GM12892 (cell line): Measurements from ENCODE around the gene KRTAP5-9.
A peak's percentile ranks its signal among the peaks of the same experiment; 100 is the strongest.
"Not testable (repeated sequence)": the region's sequence is repeated elsewhere in the genome, so short reads cannot be mapped to it uniquely, and the experiment has no call there.

Experiments used
- DNase-seq: peaks from one replicate; pipeline ENCODE4 v3.0.0; 2011; ENCODE audit not compliant: insufficient read length
- FAIRE-seq: peaks from 2 replicates; lab custom pipeline; 2011; peaks lifted over from hg19 to GRCh38; lab: Jason Lieb, UNC
- POLR2A ChIP-seq: IDR thresholded peaks from 2 replicates; pipeline ENCODE4 v1.6.1; 2011; ENCODE audit warnings: low read depth, low read length, control low read depth
- POLR2AphosphoS5 ChIP-seq: IDR thresholded peaks from 2 replicates; pipeline ENCODE4 v1.6.1; 2011; ENCODE audit warnings: low read depth, low read length, control low read depth
- TAF1 ChIP-seq: IDR thresholded peaks from 2 replicates; pipeline ENCODE4 v1.6.1; 2011; ENCODE audit warnings: low read depth, mild to moderate bottlenecking, control low read depth, low read length, borderline replicate concordance

Gene KRTAP5-9

DNA sequence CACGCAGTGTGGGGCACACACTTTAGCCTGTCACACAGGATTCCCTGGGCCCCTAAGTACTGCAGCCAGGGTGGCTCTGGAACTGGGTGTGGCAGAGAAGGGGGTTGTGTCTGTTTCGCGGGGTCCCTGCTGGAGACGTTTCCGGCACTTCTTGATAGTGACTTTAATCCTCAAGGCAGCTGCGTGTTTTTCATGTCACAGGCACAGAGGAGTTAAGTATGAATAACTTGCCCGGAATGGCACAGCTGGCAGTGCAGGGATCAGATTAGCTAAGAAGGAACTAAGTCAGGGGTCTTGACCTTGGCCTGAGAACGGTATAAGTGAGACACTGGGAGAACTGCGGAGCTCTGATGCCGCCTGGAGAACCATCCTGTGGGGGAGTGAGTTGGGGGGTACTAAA is 28.7 kb upstream of the KRTAP5-9 start:
- DNase-seq (no peak), FAIRE-seq (no peak)
- TF ChIP-seq POLR2A, result no peak
- TF ChIP-seq POLR2AphosphoS5, result no peak
- no peak for TF ChIP-seq TAF1

GRCh38 chr11:71525188-71525937 is 22.9 kb upstream of the KRTAP5-9 start:
- FAIRE-seq (no peak), DNase-seq (no peak)
- TF ChIP-seq POLR2A (no peak), POLR2AphosphoS5 (no peak), TAF1 (no peak)

DNA sequence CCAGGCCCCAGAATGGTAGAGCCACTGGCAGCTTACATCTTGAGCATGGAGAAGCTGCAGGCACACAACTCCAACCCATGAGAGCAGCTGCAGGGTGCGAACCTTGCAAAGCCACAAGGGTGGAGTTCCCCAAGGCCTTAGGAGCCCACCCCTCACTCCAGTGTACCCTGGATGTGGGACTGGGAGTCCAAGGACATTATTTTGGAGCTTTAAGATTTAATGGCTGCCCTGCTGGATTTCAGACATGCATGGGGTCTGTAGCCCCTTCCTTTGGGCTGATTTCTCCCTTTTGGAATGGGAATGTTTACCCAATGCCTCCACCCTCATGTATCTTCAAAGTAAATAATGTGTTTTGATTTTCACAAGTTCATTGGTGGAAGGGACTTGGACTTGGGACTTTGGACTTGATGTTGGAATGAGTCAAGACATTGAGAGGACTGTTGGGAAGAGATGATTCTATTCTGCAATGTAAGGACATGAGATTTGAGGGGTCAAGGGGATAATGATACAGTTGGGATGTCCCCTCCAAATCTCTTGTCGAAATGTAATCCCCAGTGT is 22.2 kb upstream of the KRTAP5-9 start:
- FAIRE-seq, result no peak
- no peak for DNase-seq
- no peak for TF ChIP-seq POLR2A
- TF ChIP-seq TAF1, result no peak
- TF ChIP-seq POLR2AphosphoS5, result no peak

- not testable (repeated sequence) for FAIRE-seq, DNase-seq
These were observed 21.2 kb upstream of the KRTAP5-9 start, which contains the start of gene KRTAP5-7 for GRCh38 chr11:71526796-71527575. TSS of gene KRTAP5-7 (plus strand) at chr11:71527267. CDS start at chr11:71527301, 34 bp downstream.

DNA sequence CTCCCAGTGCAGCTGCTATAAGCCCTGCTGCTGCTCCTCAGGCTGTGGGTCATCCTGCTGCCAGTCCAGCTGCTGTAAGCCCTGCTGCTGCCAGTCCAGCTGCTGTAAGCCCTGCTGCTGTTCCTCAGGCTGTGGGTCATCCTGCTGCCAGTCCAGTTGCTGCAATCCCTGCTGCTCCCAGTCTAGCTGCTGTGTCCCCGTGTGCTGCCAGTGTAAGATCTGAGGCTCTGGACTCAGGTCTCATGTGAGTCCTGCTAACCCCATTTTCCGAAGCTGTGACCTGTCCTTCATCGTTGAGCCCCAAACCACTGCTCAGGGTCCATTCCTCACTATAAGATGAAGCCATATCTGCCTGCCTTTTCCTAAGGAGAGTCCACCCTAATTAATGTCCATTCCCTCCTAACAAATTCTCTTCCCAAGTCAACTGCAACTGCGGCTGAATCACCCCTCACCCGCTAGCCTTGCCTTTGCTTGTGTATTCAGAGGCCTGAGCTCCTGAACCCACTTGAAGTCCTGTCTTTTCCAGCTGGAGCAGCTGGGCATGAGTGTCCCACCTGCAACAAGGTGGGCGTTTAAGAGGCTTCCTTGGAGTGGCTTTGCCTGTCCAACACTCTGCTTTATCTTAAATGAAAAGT is 20.5 kb upstream of the KRTAP5-9 start:
- TF ChIP-seq POLR2A, result no peak
- TF ChIP-seq POLR2AphosphoS5, result no peak
- DNase-seq (no peak), FAIRE-seq (no peak)

- DNase-seq, result no peak
- no peak for FAIRE-seq
- TF ChIP-seq POLR2AphosphoS5 (no peak), POLR2A (no peak), TAF1 (no peak)
These were observed 17.6 kb upstream of the KRTAP5-9 start for GRCh38 chr11:71530602-71531001.

DNA sequence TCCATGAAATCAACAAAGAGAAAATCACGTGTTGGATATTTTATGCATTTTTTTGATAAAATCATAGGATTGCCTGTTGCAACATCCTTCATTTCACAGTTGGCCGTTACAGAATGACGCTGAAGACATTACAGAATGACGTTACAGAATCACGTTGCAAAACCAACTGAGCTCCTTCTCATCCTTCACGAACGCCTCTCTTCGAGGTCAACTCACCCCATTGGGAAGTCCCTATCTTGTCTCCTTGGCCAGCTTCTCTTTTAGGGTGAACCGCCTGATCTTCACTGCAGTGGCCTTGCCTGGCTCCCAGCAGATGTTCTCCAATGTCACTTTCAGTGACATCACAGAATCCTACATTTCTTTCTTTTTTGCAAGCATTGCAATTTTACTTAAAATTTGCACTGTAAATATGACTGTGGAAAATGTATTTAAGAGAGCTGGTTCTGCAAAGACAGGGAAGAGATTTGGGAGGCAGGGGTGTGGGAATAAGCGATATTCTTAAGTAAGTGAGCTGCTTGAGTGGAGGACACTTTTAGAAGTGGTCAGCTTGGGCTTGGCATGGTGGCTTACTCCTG is 16.1 kb upstream of the KRTAP5-9 start:
- DNase-seq (no peak), FAIRE-seq (no peak)
- TF ChIP-seq POLR2A (no peak), TAF1 (no peak), POLR2AphosphoS5 (no peak)

- not testable (repeated sequence) for FAIRE-seq, DNase-seq
These were observed 13.3 kb upstream of the KRTAP5-9 start for GRCh38 chr11:71534711-71535608.

- TF ChIP-seq POLR2A (no peak), TAF1 (no peak), POLR2AphosphoS5 (no peak)
- peak; percentile 14 for FAIRE-seq
- DNase-seq, result no peak
These were observed 12.4 kb upstream of the KRTAP5-9 start for GRCh38 chr11:71535825-71536224.

DNA sequence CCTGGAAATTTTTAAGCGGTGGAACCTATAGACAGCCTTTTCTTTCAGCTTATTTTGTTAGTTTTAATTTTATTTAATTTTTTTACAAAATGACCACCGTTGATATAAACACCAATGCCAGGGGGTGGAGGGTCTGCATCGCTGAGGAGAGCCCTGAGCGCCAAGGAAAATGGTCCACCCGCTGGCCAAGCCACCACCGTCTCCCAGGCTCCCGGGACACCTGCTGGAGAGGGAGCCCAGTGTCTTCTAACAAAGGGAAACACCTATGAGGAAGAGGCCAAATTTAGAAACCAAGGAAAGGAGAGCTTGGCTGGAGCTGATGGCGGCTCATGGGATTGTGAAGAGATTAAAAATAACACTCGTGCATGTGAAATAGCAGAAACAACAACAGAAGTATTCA is 10.7 kb upstream of the KRTAP5-9 start:
- no peak for TF ChIP-seq POLR2A
- no peak for TF ChIP-seq TAF1
- TF ChIP-seq POLR2AphosphoS5, result no peak
- FAIRE-seq (no peak), DNase-seq (no peak)

DNA sequence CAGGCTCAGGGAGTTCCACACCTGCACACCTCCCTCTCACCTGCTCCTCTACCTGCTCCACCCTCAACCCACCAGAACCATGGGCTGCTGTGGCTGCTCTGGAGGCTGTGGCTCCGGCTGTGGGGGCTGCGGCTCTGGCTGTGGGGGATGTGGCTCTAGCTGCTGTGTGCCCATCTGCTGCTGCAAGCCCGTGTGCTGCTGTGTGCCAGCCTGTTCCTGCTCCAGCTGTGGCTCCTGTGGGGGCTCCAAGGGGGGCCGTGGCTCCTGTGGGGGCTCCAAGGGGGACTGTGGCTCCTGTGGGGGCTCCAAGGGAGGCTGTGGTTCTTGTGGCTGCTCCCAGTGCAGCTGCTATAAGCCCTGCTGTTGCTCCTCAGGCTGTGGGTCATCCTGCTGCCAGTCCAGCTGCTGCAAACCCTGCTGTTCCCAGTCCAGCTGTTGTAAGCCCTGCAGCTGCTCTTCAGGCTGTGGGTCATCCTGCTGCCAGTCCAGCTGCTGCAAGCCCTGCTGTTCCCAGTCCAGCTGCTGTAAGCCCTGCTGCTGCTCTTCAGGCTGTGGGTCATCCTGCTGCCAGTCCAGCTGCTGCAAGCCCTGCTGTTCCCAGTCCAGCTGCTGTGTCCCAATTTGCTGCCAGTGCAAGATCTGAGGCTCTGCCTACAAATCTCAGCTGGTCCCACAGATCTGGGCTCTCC is 10.1 kb upstream of the KRTAP5-9 start, which contains the start of gene KRTAP5-8:
Gene KRTAP5-8 (plus strand): TSS at position 49 of the 689 bp plus-strand sequence. CDS start 31 bp downstream, at position 80.
- FAIRE-seq, result peak; percentile 30
- DNase-seq, result not testable (repeated sequence)
